OCI-M1 (cell line): ENCODE data around the gene PRPS1.
A peak's percentile ranks its signal among the peaks of the same experiment; 100 is the strongest.
"Not testable (repeated sequence)": the region's sequence is repeated elsewhere in the genome, so short reads cannot be mapped to it uniquely, and the experiment has no call there.

Source experiments
- DNase-seq: peaks from one replicate; lab custom pipeline; 2025; lab: John Stamatoyannopoulos, UW

Gene PRPS1

GRCh38 chrX:107630031-107630689 is 1.9 kb downstream of the PRPS1 start:
- no peak for DNase-seq

- DNase-seq = no peak
These were observed 4.0 kb downstream of the PRPS1 start for GRCh38 chrX:107632346-107632745.

DNA sequence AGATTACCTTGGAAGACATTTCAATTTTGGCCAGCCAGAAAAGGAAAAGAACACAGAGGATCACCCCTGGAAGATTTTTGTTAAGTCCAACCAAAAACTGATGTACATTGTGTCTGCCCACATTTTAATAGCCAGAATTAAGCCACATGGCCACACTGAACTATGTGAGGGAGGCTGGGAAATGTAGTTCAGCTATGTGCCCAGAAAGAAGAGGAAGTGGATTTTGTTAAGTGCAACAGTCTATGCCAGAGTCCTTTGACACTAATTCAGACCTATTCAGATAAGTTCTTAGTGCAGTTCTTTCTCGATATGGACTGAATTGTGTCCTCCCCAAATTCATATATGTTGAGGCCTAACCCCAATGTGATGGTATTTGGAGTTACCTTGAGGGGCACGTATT is 18.4 kb downstream of the PRPS1 start:
- DNase-seq = peak; percentile 31

- no peak for DNase-seq
These were observed 20.0 kb downstream of the PRPS1 start for GRCh38 chrX:107648332-107648731.

DNA sequence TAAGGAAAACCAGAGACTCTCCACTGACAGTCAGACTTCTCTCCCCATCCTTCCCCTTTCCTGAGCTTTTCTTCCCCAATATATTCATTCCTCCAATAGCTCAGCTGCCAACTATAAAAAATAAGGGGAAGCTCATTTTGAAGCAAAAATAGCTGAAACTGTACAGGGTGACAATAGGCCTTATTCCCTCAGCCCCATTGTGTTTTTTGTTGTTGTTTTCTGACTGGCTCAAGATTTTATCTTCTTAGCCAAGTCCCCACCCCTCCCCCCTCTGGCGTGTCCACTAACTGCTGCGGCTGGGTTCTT is 26.2 kb downstream of the PRPS1 start:
- no peak for DNase-seq

GRCh38 chrX:107654872-107655761 is 26.8 kb downstream of the PRPS1 start:
- DNase-seq = peak; percentile 30

GRCh38 chrX:107656978-107657377 is 28.7 kb downstream of the PRPS1 start:
- DNase-seq = no peak

- DNase-seq = no peak
These were observed 30.4 kb downstream of the PRPS1 start for GRCh38 chrX:107658660-107659059.

DNA sequence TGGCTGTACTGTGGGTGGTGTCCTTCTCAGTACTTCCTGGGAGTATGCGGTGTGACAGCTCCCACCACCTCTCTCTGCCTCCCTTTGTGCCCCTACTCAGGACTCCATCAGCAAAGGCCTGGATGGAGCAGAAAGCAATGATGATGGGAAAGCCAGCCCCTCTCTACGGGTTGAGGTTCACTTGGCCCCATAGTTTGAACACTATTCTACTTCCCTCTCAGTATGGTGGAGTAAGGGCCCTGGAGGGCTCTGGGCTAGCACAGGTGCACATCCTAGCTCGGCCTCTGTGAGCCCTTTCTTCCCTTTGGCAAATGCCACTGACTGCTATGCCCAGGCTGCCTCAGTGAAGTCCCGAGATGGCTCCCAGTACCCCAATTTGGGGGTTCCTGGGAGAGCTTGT is 31.0 kb downstream of the PRPS1 start:
- no peak for DNase-seq

DNA sequence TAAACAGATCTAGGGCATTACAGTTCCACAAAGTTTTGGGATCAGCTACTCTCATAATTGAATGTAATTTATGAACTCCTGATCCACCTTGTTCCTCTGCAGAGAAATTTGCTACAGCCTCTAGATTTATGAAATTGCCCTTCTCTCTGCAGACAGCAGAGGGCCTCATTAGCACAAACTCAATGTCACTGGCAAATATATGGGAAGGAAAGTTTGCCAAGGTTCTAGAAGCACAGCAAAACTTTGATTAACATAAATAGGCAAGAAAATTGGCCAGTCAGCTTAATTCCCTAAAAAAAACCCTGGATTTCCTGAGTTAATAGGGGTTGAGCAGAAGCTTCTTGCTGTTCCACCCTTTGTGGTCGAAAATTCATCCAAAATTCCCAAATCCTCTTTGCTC is 31.5 kb downstream of the PRPS1 start:
- peak; percentile 60 for DNase-seq

GRCh38 chrX:107662145-107662544 is 33.8 kb downstream of the PRPS1 start:
- no peak for DNase-seq

- DNase-seq = no peak
These were observed 34.5 kb downstream of the PRPS1 start for GRCh38 chrX:107662824-107663223.

- no peak for DNase-seq
These were observed 38.6 kb downstream of the PRPS1 start for GRCh38 chrX:107666931-107667330.

- DNase-seq = no peak
These were observed 39.1 kb downstream of the PRPS1 start for GRCh38 chrX:107667426-107667825.

DNA sequence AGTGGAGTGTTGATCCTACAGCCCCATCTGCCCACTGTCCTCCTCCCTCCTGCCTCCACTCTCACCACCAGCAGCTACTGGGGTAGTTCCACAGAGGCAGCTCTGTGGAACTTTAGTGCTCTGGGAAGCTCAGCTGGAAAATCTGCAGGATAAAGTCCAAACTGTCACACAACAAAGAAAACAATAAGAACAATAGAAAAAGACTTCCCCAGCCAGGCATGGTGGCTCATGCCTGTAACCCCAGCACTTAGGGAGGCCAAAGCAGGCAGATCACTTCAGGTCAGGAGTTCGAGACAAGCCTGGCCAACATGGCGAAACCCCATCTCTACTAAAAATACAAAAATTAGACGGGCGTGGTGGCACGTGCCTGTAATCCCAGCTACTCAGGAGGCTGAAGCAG is 40.4 kb downstream of the PRPS1 start:
- not testable (repeated sequence) for DNase-seq

DNA sequence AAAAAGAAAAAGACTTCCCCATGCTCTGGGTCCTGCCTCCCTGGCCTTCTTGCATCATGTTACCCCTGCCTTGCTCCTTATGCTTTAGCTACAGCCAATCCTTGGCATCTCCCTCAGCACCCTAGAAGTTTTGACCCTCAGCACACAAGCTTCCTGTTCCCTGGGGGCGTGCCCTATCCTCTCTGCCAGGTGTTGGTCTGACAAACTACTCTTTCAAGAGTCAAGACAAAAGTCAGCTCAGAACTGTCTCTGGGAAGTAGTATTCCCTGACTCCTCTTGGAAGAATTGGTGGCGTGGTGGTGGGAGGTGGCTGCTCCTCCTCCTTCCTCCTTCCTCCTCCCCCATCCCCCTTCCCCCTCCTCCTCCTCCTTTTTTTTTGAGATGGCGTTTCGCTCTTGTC is 41.0 kb downstream of the PRPS1 start:
- no peak for DNase-seq

GRCh38 chrX:107669885-107670628 is 41.7 kb downstream of the PRPS1 start:
- no peak for DNase-seq

DNA sequence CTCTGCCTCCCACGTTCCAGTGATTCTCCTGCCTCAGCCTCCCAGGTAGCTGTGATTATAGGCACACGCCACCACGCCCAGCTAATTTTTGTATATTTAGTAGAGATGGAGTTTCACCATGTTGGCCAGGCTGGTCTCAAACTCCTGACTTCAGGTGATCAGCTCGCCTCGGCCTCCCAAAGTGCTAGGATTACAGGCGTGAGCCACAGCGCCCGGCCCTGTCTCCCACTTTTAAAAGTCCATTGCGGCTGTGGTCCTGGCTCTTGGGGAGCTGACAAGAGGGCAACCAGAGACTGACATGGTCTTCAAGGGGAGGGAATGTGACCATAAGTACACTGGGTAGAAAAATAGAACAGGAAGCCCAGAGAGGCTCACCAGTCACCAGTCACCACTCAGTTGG is 42.9 kb downstream of the PRPS1 start:
- not testable (repeated sequence) for DNase-seq

DNA sequence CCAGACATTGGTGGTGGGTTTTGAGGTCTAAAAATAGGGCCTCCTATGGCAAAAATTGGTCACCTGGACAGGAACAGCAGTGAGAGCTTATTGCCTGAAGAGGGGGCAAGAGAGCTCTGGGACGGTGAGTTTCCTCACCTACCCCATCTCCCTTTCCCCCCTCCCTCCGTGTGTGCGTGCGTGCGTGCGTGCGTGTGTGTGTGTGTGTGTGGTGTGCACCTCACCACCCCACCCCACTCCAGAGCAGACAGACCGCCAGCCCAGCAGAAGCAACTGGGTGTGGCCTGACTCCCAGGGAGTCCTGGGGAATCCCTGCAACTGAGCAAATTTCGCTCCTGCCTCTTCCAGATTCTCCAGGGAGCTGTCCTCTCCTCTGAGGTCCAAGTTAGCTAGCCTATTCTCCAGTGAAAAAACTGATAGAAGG is 44.7 kb downstream of the PRPS1 start:
- DNase-seq = peak; percentile 84

DNA sequence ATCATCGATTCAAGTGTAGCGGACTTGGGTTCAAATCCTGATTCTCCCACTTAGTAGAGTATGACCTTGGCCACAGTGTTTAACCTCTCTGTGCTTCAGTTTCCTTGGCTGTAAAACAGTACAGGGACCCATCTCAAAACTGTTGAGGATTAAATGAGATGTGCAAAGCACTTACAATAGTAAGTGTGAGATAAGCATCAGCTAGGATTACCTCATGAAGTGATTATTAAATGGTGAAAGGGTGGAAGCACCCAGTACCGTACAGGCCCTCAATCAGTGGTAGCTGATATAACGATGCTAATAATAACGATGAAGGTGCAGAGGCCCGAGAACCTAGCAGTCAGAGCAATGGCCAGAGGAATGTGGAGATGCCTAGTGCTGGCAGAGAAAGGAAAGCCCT is 45.1 kb downstream of the PRPS1 start:
- DNase-seq = peak; percentile 37

DNA sequence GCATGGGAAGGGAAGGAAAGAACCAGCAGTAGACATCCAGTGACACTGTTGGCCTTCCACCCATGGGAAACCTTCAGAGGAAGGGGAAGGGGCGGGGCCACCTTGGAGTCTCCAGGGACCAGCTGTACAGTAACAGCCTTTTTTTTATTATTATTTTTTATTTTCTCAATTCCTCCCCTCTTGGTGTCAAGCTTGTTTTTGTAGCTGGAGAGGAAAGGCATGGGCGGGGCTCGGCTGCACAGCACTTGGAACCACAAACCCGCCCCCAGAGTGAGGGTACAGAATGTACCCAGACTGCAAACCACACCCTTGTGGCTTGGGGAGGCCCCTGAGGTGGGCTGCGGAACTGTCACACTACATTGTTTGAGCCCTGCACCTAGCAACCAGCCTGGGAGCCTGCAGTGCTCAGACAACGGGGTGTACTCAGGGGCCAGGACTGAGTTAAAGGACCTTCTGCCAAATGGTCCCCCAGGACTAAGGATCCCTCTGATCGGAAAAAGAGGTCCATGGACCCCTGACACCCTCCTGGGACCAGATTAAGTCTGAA is 45.7 kb downstream of the PRPS1 start:
- DNase-seq = peak; percentile 92
